ENCODE measurements around the gene PSMC3IP. TPM values are rescaled to one million over a fixed set of nuclear protein-coding genes. Genes with fewer than 3 reads are reported as not detected.

Gene PSMC3IP
- total RNA-seq, 1 experiment from 2014 or later: 25.2 TPM

GRCh38 chr17:42555122-42555622, 22.4 kb downstream of the PSMC3IP start:
- POLR2A ChIA-PET: interaction anchor here (0.6 to 1.5 kb wide), 8 partner anchors 10 to 571 kb away, joined by 3 to 23 read pairs (median 4); partner anchors contain the start of genes MLX, NAGLU and STAT3

GRCh38 chr17:42554250-42555121, 23.0 kb downstream of the PSMC3IP start:
- POLR2A ChIA-PET: interaction anchor here (0.6 to 1.5 kb wide), 8 partner anchors 9 to 570 kb away, joined by 3 to 23 read pairs (median 4); partner anchors contain the start of genes MLX, NAGLU and STAT3
- DNase-seq: peak; percentile 88 to 93
- H3K36me3 ChIP-seq (ENCODE audit: control insufficient read depth, insufficient read depth, low read length): no peaks in the 10 kb centered on the region
- intact Hi-C loops (cut with micrococcal nuclease; ENCODE audit: unreplicated experiment): no loop called here
- Mint-ChIP-seq H3K36me3 (ENCODE audit: insufficient read depth, unreplicated experiment) (peaks cover 23% of the 10 kb centered on the region), H3K9me3 (ENCODE audit: unreplicated experiment) (no peaks in the 10 kb centered on the region), H3K4me1 (ENCODE audit: low read depth, unreplicated experiment) (peaks cover 8% of the 10 kb centered on the region), H3K27ac (ENCODE audit: unreplicated experiment) (peak overlapping the region; percentile 94), H3K4me3 (ENCODE audit: unreplicated experiment) (peak overlapping the region; percentile 97), H3K27me3 (ENCODE audit: insufficient read depth, unreplicated experiment) (no peaks in the 10 kb centered on the region)
- CTCF ChIA-PET: interaction anchor here (0.8 to 1.9 kb wide), 6 partner anchors 13 to 27 kb away, joined by 3 to 12 read pairs (median 5); partner anchors contain the start of genes NAGLU and PSMC3IP
- no peaks in the 10 kb centered on the region for H3K27me3 ChIP-seq (replicated peaks; ENCODE audit: control insufficient read depth, insufficient read depth, low read length)
- TF ChIP-seq CTCF (IDR thresholded peaks at IDR 0.05; ENCODE audit: insufficient read depth in 1 of 2, low read depth in 1 of 2, low read length in 1 of 2, severe bottlenecking in 1 of 2, unreplicated experiment in 1 of 2): no peak
- BruUV-seq (replicated peaks): TSS peak; percentile 56
- peak overlapping the region; percentile 88 for H3K4me3 ChIP-seq (ENCODE audit: low read depth, low read length)
- no peaks in the 10 kb centered on the region for H3K9me3 ChIP-seq
- peaks cover 8% of the 10 kb centered on the region; the same call in 1 of the 2 replicates for H3K4me1 ChIP-seq

More at GRCh38 chr17:42555122-42555622, 22.4 kb downstream of the PSMC3IP start:
- TF ChIP-seq CTCF (IDR thresholded peaks at IDR 0.05; ENCODE audit: insufficient read depth in 1 of 2, low read depth in 1 of 2, low read length in 1 of 2, severe bottlenecking in 1 of 2, unreplicated experiment in 1 of 2): no peak
- intact Hi-C loops (cut with micrococcal nuclease; ENCODE audit: unreplicated experiment): no loop called here
- CTCF ChIA-PET: interaction anchor here (1.3 to 1.9 kb wide), 5 partner anchors 12 to 28 kb away, joined by 3 to 12 read pairs (median 6); partner anchors contain the start of genes NAGLU and PSMC3IP
- Histone ChIP-seq H3K36me3 (ENCODE audit: control insufficient read depth, insufficient read depth, low read length) (no peaks in the 10 kb centered on the region), H3K4me3 (ENCODE audit: low read depth, low read length) (peak overlapping the region; percentile 88), H3K9me3 (no peaks in the 10 kb centered on the region), H3K4me1 (peaks cover 8% of the 10 kb centered on the region; the same call in 1 of the 2 replicates), H3K27me3 (replicated peaks; ENCODE audit: control insufficient read depth, insufficient read depth, low read length) (no peaks in the 10 kb centered on the region)
- H3K4me1 Mint-ChIP-seq (ENCODE audit: low read depth, unreplicated experiment): peaks cover 12% of the 10 kb centered on the region
- H3K9me3 Mint-ChIP-seq (ENCODE audit: unreplicated experiment): no peaks in the 10 kb centered on the region
- BruUV-seq (replicated peaks): TSS peak; percentile 83
- DNase-seq: no peak
- H3K4me3 Mint-ChIP-seq (ENCODE audit: unreplicated experiment): peak overlapping the region; percentile 97
- peak overlapping the region; percentile 94 for H3K27ac Mint-ChIP-seq (ENCODE audit: unreplicated experiment)
- no peaks in the 10 kb centered on the region for H3K27me3 Mint-ChIP-seq (ENCODE audit: insufficient read depth, unreplicated experiment)
- H3K36me3 Mint-ChIP-seq (ENCODE audit: insufficient read depth, unreplicated experiment): peaks cover 23% of the 10 kb centered on the region

GRCh38 chr17:42553866-42554249, 23.7 kb downstream of the PSMC3IP start:
- no peak for TF ChIP-seq CTCF (IDR thresholded peaks at IDR 0.05; ENCODE audit: insufficient read depth in 1 of 2, low read depth in 1 of 2, low read length in 1 of 2, severe bottlenecking in 1 of 2, unreplicated experiment in 1 of 2)
- H3K9me3 ChIP-seq: no peaks in the 10 kb centered on the region
- ChIA-PET CTCF (interaction anchor here (1.3 to 1.9 kb wide), 3 partner anchors 13 to 26 kb away, joined by 6 to 12 read pairs (median 6); partner anchors contain the start of gene PSMC3IP), POLR2A (interaction anchor here (1.3 to 1.5 kb wide), 3 partner anchors 8 to 18 kb away, joined by 3 to 23 read pairs (median 6); partner anchors contain the start of genes MLX and NAGLU)
- Mint-ChIP-seq H3K4me3 (ENCODE audit: unreplicated experiment) (peak overlapping the region; percentile 97), H3K9me3 (ENCODE audit: unreplicated experiment) (no peaks in the 10 kb centered on the region), H3K27ac (ENCODE audit: unreplicated experiment) (peak overlapping the region; percentile 94), H3K4me1 (ENCODE audit: low read depth, unreplicated experiment) (peaks cover 6% of the 10 kb centered on the region), H3K27me3 (ENCODE audit: insufficient read depth, unreplicated experiment) (no peaks in the 10 kb centered on the region), H3K36me3 (ENCODE audit: insufficient read depth, unreplicated experiment) (peaks cover 23% of the 10 kb centered on the region)
- peaks cover 8% of the 10 kb centered on the region; the same call in 1 of the 2 replicates for H3K4me1 ChIP-seq
- no TSS peak for BruUV-seq (replicated peaks)
- no peaks in the 10 kb centered on the region for H3K27me3 ChIP-seq (replicated peaks; ENCODE audit: control insufficient read depth, insufficient read depth, low read length)
- H3K4me3 ChIP-seq (ENCODE audit: low read depth, low read length): peak overlapping the region; percentile 88
- intact Hi-C loops (cut with micrococcal nuclease; ENCODE audit: unreplicated experiment): no loop called here
- no peak for DNase-seq
- H3K36me3 ChIP-seq (ENCODE audit: control insufficient read depth, insufficient read depth, low read length): no peaks in the 10 kb centered on the region
